K562 (cell line): ENCODE data around the gene SLC39A11. TPM values are rescaled to one million over a fixed set of nuclear protein-coding genes. Genes with fewer than 3 reads are reported as not detected.
"Not testable (repeated sequence)": the region's sequence is repeated elsewhere in the genome, so short reads cannot be mapped to it uniquely, and the experiment has no call there.

ENCODE experiments used
- ATAC-seq: fragments of 200-7000 bp; cut with Tn5 transposase; 3 replicates; pipeline ENCODE4 v1.9.1; 2020; ENCODE audit warnings: moderate library complexity
- BruUV-seq: library from RNA; stranded (reverse); fragments of 400-500 nt; replicated peaks from 2 replicates; lab custom pipeline; 2021; lab: Mats Ljungman, UMichigan
- CTCF ChIA-PET: fragments of 300-600 bp; formaldehyde crosslinking; extraction: SDS; loops from one replicate; lab custom pipeline; 2021; ENCODE audit warnings: low intra/inter-chr PET ratio; lab: Yijun Ruan, JAX
- POLR2A ChIA-PET: fragments of 300-600, 350-650 bp; sonication (Branson Sonifier 250); formaldehyde crosslinking; extraction: SDS; loops from one replicate; lab custom pipeline; 2021; ENCODE audit warnings: antibody characterized with exemption, inconsistent platforms; lab: Yijun Ruan, JAX
- DNase-seq, 4 experiments: peaks; one replicate each; pipeline versions ENCODE4 v3.0.0 to v3.0.0-alpha.2; 2011 to 2018; ENCODE audit warnings: low spot score in 3 of 4, mixed read lengths in 3 of 4; ENCODE audit errors: extremely low read depth in 1 of 4
- FAIRE-seq: peaks from 2 replicates; lab custom pipeline; 2011; peaks lifted over from hg19 to GRCh38; lab: Jason Lieb, UNC
- H2AFZ ChIP-seq: 2 replicates; pipeline ENCODE4 v1.6.0; 2011; ENCODE audit warnings: low read depth, low read length, control low read depth, inconsistent platforms
- H3K27ac ChIP-seq: fragments of 200-600 bp; 3 replicates; pipeline ENCODE4 v1.8.0; 2011; ENCODE audit warnings: low read depth, mild to moderate bottlenecking, control low read depth, inconsistent platforms, low read length, moderate library complexity, mixed read lengths; ENCODE audit errors: extremely low read depth
- H3K27me3 ChIP-seq, 2 experiments: fragments of 300-600 bp in 1 of 2; 2 replicates in 1 of 2; 3 replicates in 1 of 2; pipeline versions ENCODE4 v1.6.0 to v1.8.0; 2011; ENCODE audit warnings: inconsistent platforms in 2 of 2, low read length in 2 of 2, mild to moderate bottlenecking in 1 of 2, mixed read lengths in 1 of 2, moderate library complexity in 1 of 2; ENCODE audit not compliant: control insufficient read depth in 2 of 2, insufficient read depth in 2 of 2
- H3K36me3 ChIP-seq: fragments of 300-600 bp; 3 replicates; pipeline ENCODE4 v1.8.0; 2011; ENCODE audit warnings: mild to moderate bottlenecking, low read length, inconsistent platforms; ENCODE audit not compliant: control insufficient read depth, insufficient read depth
- H3K4me1 ChIP-seq, 2 experiments: fragments of 200-600 bp in 1 of 2; replicated peaks in 1 of 2; 2 replicates in 1 of 2; 3 replicates in 1 of 2; pipeline versions ENCODE4 v1.5.1 to v1.8.0; 2011; ENCODE audit warnings: inconsistent platforms in 2 of 2, low read length in 2 of 2, mild to moderate bottlenecking in 1 of 2, mixed read lengths in 1 of 2, moderate library complexity in 1 of 2; ENCODE audit not compliant: control insufficient read depth in 2 of 2, insufficient read depth in 2 of 2
- H3K4me2 ChIP-seq: 2 replicates; pipeline ENCODE4 v1.6.1; 2011; ENCODE audit warnings: low read length, control low read depth, inconsistent platforms, mixed read lengths; ENCODE audit not compliant: insufficient read depth
- H3K4me3 ChIP-seq: fragments of 200-600 bp; sonication (generic), shearing (Covaris generic); 2 replicates; pipeline ENCODE4 v1.5.1; 2016; ENCODE audit warnings: control low read depth, inconsistent platforms
- H3K79me2 ChIP-seq: fragments of 200-600 bp; 3 replicates; pipeline ENCODE4 v1.8.0; 2011; ENCODE audit warnings: low read length, inconsistent platforms; ENCODE audit not compliant: control insufficient read depth, insufficient read depth
- H3K9ac ChIP-seq, 2 experiments: 2 replicates each; pipeline versions ENCODE4 v1.6.0 to v1.6.1; 2011; ENCODE audit warnings: low read depth in 2 of 2, low read length in 2 of 2, control low read depth in 1 of 2, inconsistent platforms in 1 of 2, mild to moderate bottlenecking in 1 of 2, mixed read lengths in 1 of 2; ENCODE audit not compliant: insufficient read depth in 1 of 2
- H3K9me1 ChIP-seq: one replicate; pipeline ENCODE4 v1.6.0; 2011; ENCODE audit warnings: inconsistent platforms, mild to moderate bottlenecking, low read length, moderate library complexity; ENCODE audit not compliant: control insufficient read depth, insufficient read depth
- H3K9me3 ChIP-seq: replicated peaks from 2 replicates; pipeline ENCODE4 v1.5.1; 2011; ENCODE audit warnings: low read depth, low read length, inconsistent platforms; ENCODE audit not compliant: control insufficient read depth, insufficient read depth
- H4K20me1 ChIP-seq: replicated peaks from 2 replicates; pipeline ENCODE4 v1.6.1; 2011; ENCODE audit warnings: low read length, inconsistent platforms, mixed read lengths; ENCODE audit not compliant: control insufficient read depth, insufficient read depth
- WGBS: fragments of 100-300 bp; shearing (Covaris generic); methylation state at CpG from one replicate; pipeline ENCODE4 v1.1.6; 2016; ENCODE audit warnings: low coverage, mixed read lengths; ENCODE audit not compliant: insufficient coverage; ENCODE audit errors: missing lambda C conversion rate; 5-methylcytosine and 5-hydroxymethylcytosine counted together
- in situ Hi-C: fragments of 300-500 bp; cut with MboI; formaldehyde crosslinking; loops from 4 replicates; pipeline ENCODE4 v1.15.0; 2018; ENCODE audit warnings: inconsistent platforms, mixed read lengths
- intact Hi-C: fragments of 100-400 bp; cut with micrococcal nuclease; formaldehyde crosslinking; loops from 2 replicates; pipeline ENCODE4 v1.14.2; 2022
- polyA plus RNA-seq, 8 experiments: library from polyadenylated mRNA; depleted of rRNA in 4 of 8; stranded (reverse) in 5 of 8; unstranded in 3 of 8; fragments of >200 nt; fragmentation: Nextera tagmentation in 2 of 8; fragmentation: Illumina TruSeq in 1 of 8; extraction: Ambion mirVana in 2 of 8; extraction: Trizol in 1 of 8; gene quantifications; 2 replicates each; pipeline versions ENCODE4 v1.2.1 to v1.2.3, GENCODE V29; 2011 to 2014; ENCODE audit warnings: inconsistent platforms in 1 of 8, missing spikeins in 1 of 8
- total RNA-seq, 7 experiments: library from RNA; depleted of rRNA in 6 of 7; stranded (reverse); fragments of >200 nt in 6 of 7; fragmentation: Illumina TruSeq in 2 of 7; extraction: Trizol in 2 of 7; gene quantifications; 2 replicates each; pipeline versions ENCODE4 v1.2.1 to v1.2.3, GENCODE V29; 2011 to 2021; ENCODE audit warnings: low replicate concordance in 1 of 7
- TF ChIP-seq, protein P1 (sequence below), 2 experiments: fragments of 450-650 bp in 1 of 2; sonication (generic) in 1 of 2; formaldehyde crosslinking in 1 of 2; IDR thresholded peaks; 2 replicates each; pipeline versions ENCODE4 v1.7.1 to v1.9.0; 2016 to 2022; ENCODE audit warnings: inconsistent platforms in 1 of 2, mild to moderate bottlenecking in 1 of 2, missing genetic modification reagents in 1 of 2

SLC39A11 gene
- total and polyA plus RNA-seq, 9 of the 15 experiments (the other 6 are each of a cell fraction or from before 2014, with no cell fraction given): 10.5 to 26.4 (median 13.4) TPM

GRCh38 chr17:73131439-73131838, 39.0 kb upstream of the SLC39A11 start:
- H3K9me1 ChIP-seq, H3K36me3 ChIP-seq, in situ Hi-C loops, H3K9me3 ChIP-seq, ATAC-seq, FAIRE-seq, intact Hi-C loops, H3K9ac ChIP-seq, H3K79me2 ChIP-seq, H3K4me3 ChIP-seq, CTCF ChIA-PET, H4K20me1 ChIP-seq, POLR2A ChIA-PET, H2AFZ ChIP-seq, H3K27ac ChIP-seq, H3K4me2 ChIP-seq, DNase-seq, H3K4me1 ChIP-seq, BruUV-seq: not testable (repeated sequence)
- TF ChIP-seq, protein P1, sequence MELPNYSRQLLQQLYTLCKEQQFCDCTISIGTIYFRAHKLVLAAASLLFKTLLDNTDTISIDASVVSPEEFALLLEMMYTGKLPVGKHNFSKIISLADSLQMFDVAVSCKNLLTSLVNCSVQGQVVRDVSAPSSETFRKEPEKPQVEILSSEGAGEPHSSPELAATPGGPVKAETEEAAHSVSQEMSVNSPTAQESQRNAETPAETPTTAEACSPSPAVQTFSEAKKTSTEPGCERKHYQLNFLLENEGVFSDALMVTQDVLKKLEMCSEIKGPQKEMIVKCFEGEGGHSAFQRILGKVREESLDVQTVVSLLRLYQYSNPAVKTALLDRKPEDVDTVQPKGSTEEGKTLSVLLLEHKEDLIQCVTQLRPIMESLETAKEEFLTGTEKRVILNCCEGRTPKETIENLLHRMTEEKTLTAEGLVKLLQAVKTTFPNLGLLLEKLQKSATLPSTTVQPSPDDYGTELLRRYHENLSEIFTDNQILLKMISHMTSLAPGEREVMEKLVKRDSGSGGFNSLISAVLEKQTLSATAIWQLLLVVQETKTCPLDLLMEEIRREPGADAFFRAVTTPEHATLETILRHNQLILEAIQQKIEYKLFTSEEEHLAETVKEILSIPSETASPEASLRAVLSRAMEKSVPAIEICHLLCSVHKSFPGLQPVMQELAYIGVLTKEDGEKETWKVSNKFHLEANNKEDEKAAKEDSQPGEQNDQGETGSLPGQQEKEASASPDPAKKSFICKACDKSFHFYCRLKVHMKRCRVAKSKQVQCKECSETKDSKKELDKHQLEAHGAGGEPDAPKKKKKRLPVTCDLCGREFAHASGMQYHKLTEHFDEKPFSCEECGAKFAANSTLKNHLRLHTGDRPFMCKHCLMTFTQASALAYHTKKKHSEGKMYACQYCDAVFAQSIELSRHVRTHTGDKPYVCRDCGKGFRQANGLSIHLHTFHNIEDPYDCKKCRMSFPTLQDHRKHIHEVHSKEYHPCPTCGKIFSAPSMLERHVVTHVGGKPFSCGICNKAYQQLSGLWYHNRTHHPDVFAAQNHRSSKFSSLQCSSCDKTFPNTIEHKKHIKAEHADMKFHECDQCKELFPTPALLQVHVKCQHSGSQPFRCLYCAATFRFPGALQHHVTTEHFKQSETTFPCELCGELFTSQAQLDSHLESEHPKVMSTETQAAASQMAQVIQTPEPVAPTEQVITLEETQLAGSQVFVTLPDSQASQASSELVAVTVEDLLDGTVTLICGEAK (IDR thresholded peaks at IDR 0.05): peak; percentile 84
- TF ChIP-seq, protein P1 (CRISPR knock-in tag; IDR thresholded peaks at IDR 0.05): peak; percentile 64
- peaks cover 3 to 19% of the 10 kb centered on the region in 2 experiments; a peak in 3 of 5 replicates for H3K27me3 ChIP-seq
- 3% methylated on average over 6 of the region's 6 CpGs for WGBS
